Fibroblast of skin of abdomen (primary cell): ENCODE measurements around the gene CLDND1.

ENCODE experiments used
- DNase-seq: peaks from one replicate; pipeline ENCODE4 v3.0.0-alpha.2; 2013

The CLDND1 gene

GRCh38 chr3:98551236-98551635 is 28.5 kb upstream of the CLDND1 start:
- DNase-seq: no peak

- no peak for DNase-seq
These were observed 28.1 kb upstream of the CLDND1 start for GRCh38 chr3:98550833-98551232.

GRCh38 chr3:98548544-98548943 is 25.8 kb upstream of the CLDND1 start:
- DNase-seq: no peak

GRCh38 chr3:98545940-98546339 is 23.2 kb upstream of the CLDND1 start:
- no peak for DNase-seq

- no peak for DNase-seq
These were observed 19.9 kb upstream of the CLDND1 start for GRCh38 chr3:98542623-98543022.

- DNase-seq: no peak
These were observed 19.0 kb upstream of the CLDND1 start for GRCh38 chr3:98541695-98542094.

GRCh38 chr3:98540346-98540745 is 17.6 kb upstream of the CLDND1 start:
- DNase-seq: no peak

GRCh38 chr3:98536456-98537017 is 13.8 kb upstream of the CLDND1 start:
- no peak for DNase-seq

GRCh38 chr3:98534734-98535133 is 12.0 kb upstream of the CLDND1 start:
- DNase-seq: no peak

- DNase-seq: no peak
These were observed 11.5 kb upstream of the CLDND1 start for GRCh38 chr3:98534168-98534567.

- DNase-seq: no peak
These were observed 10.2 kb upstream of the CLDND1 start for GRCh38 chr3:98532709-98533571.

GRCh38 chr3:98532275-98532637 is 9.6 kb upstream of the CLDND1 start:
- DNase-seq: no peak

GRCh38 chr3:98531622-98532274 is 9.0 kb upstream of the CLDND1 start, which contains the start of gene GPR15:
TSS of gene GPR15 (plus strand) at chr3:98531978. CDS start at chr3:98532034, 56 bp downstream.
- DNase-seq: no peak

- no peak for DNase-seq
These were observed 8.0 kb upstream of the CLDND1 start for GRCh38 chr3:98530676-98531075.

GRCh38 chr3:98529856-98530459 is 7.3 kb upstream of the CLDND1 start:
- no peak for DNase-seq

GRCh38 chr3:98528474-98529346 is 6.0 kb upstream of the CLDND1 start:
- DNase-seq: no peak

GRCh38 chr3:98525494-98525893 is 2.8 kb upstream of the CLDND1 start:
- DNase-seq: no peak

GRCh38 chr3:98521897-98522543 is 682 bp downstream of the CLDND1 start:
- DNase-seq: peak; percentile 46

GRCh38 chr3:98519351-98519750 is 3.4 kb downstream of the CLDND1 start:
- DNase-seq: peak; percentile 12

- no peak for DNase-seq
These were observed 3.9 kb downstream of the CLDND1 start for GRCh38 chr3:98518816-98519215.

GRCh38 chr3:98514948-98515347 is 7.8 kb downstream of the CLDND1 start:
- no peak for DNase-seq

- DNase-seq: no peak
These were observed 9.0 kb downstream of the CLDND1 start for GRCh38 chr3:98513736-98514135.
